GM10248 (cell line): Measurements from ENCODE around the gene ARL8B.
A peak's percentile ranks its signal among the peaks of the same experiment; 100 is the strongest.

Experiments
- CTCF ChIA-PET: fragments of 300-600 bp; sonication (Branson Sonifier 250); formaldehyde crosslinking; extraction: SDS; loops from one replicate; lab custom pipeline; 2021; ENCODE audit warnings: antibody characterized with exemption; lab: Yijun Ruan, JAX
- POLR2A ChIA-PET: fragments of 350-650 bp; sonication (Branson Sonifier 250); formaldehyde crosslinking; extraction: SDS; loops from one replicate; lab custom pipeline; 2020; ENCODE audit warnings: antibody characterized with exemption; lab: Yijun Ruan, JAX
- DNase-seq: peaks from one replicate; pipeline ENCODE4 v3.0.0; 2012; ENCODE audit errors: extremely low spot score
- CTCF ChIP-seq: IDR thresholded peaks from 2 replicates; pipeline ENCODE4 v1.5.1; 2012; ENCODE audit warnings: mild to moderate bottlenecking, low read depth; ENCODE audit errors: extremely low read depth, missing control alignments, control extremely low read depth

Gene ARL8B

GRCh38 chr3:5186089-5186857 is 64.2 kb downstream of the ARL8B start:
- ChIA-PET CTCF (interaction anchor here (1.1 to 4.5 kb wide), 6 partner anchors 10 to 63 kb away, joined by 6 to 30 read pairs (median 17); partner anchors contain the start of gene ARL8B), POLR2A (interaction anchor here (0.6 to 0.9 kb wide), 2 partner anchors 63 to 693 kb away, joined by 4 to 6 read pairs; partner anchors contain the start of gene ITPR1)
- no peak for TF ChIP-seq CTCF
- DNase-seq = peak; percentile 55

GRCh38 chr3:5186858-5187155 is 64.7 kb downstream of the ARL8B start:
- no peak for TF ChIP-seq CTCF
- no peak for DNase-seq
- ChIA-PET POLR2A (interaction anchor here (0.9 kb wide), 1 partner anchor 64 kb away, joined by 4 read pairs; no protein-coding TSS in a partner anchor), CTCF (interaction anchor here (0.8 to 4.5 kb wide), 4 partner anchors 19 to 475 kb away, joined by 3 to 30 read pairs (median 20); partner anchors contain the start of gene ARL8B)

GRCh38 chr3:5187156-5187919 is 65.2 kb downstream of the ARL8B start, which contains the start of gene EDEM1:
EDEM1 (plus strand) TSS chr3:5187707; CDS start chr3:5187806, 99 bp downstream.
- no peak for TF ChIP-seq CTCF
- ChIA-PET CTCF (interaction anchor here (0.8 to 4.5 kb wide), 5 partner anchors 20 to 475 kb away, joined by 3 to 30 read pairs (median 17); partner anchors contain the start of gene ARL8B), POLR2A (interaction anchor here (0.9 to 1.8 kb wide), 2 partner anchors 10 to 64 kb away, joined by 4 to 7 read pairs; no protein-coding TSS in a partner anchor)
- peak; percentile 98 for DNase-seq

GRCh38 chr3:5187920-5188418 is 65.9 kb downstream of the ARL8B start:
- peak; percentile 34 for DNase-seq
- no peak for TF ChIP-seq CTCF
- ChIA-PET POLR2A (interaction anchor here (0.7 to 1.8 kb wide), 2 partner anchors 9 to 435 kb away, joined by 3 to 7 read pairs; no protein-coding TSS in a partner anchor), CTCF (interaction anchor here (0.8 to 4.5 kb wide), 5 partner anchors 10 to 207 kb away, joined by 3 to 23 read pairs (median 9); partner anchors contain the start of gene ARL8B)

GRCh38 chr3:5188419-5189221 is 66.5 kb downstream of the ARL8B start:
- no peak for TF ChIP-seq CTCF
- no peak for DNase-seq
- POLR2A ChIA-PET = interaction anchor here (0.7 to 1.8 kb wide), 3 partner anchors 8 to 436 kb away, joined by 3 to 7 read pairs (median 4); no protein-coding TSS in a partner anchor
- CTCF ChIA-PET = interaction anchor here (0.8 to 4.5 kb wide), 4 partner anchors 9 to 208 kb away, joined by 3 to 23 read pairs (median 6); partner anchors contain the start of gene ARL8B
